ENCODE results near the gene LRBA. TPM values are rescaled to one million over a fixed set of nuclear protein-coding genes. Genes with fewer than 3 reads are reported as not detected.
A peak's percentile ranks its signal among the peaks of the same experiment; 100 is the strongest.

LRBA gene
- total and polyA plus RNA-seq, 2 of the 4 experiments (the other 2 are of a cell fraction) = 10.2 to 51.6 TPM

- Histone ChIP-seq H2AK5ac (ENCODE audit: low read depth, low read length) (no peak overlapping the region), H2BK120ac (ENCODE audit: low read depth, low read length) (peak overlapping the region; percentile 54; the same call in 1 of the 2 replicates), H2AFZ (replicated peaks; ENCODE audit: low read length, poor library complexity) (no peak overlapping the region), H3K56ac (ENCODE audit: extremely low read depth, insufficient read depth, low read length) (no peak overlapping the region), H3K14ac (replicated peaks; ENCODE audit: low read depth, low read length) (no peak overlapping the region), H3K18ac (ENCODE audit: low read depth, low read length) (no peak overlapping the region; the same call in 1 of the 2 replicates), H4K91ac (ENCODE audit: insufficient read depth, low read depth, low read length) (no peak overlapping the region), H3K4me2 (ENCODE audit: low read depth, low read length) (no peak overlapping the region), H2BK15ac (ENCODE audit: low read depth, low read length) (no peak overlapping the region), H3K9ac (ENCODE audit: low read depth, low read length) (no peak overlapping the region), H3K27me3 (ENCODE audit: control insufficient read depth, insufficient read depth, low read length) (no peaks in the 10 kb centered on the region), H2AK9ac (replicated peaks; ENCODE audit: low read depth, low read length, poor library complexity) (no peak overlapping the region), H4K8ac (ENCODE audit: low read depth in 2 of 2, low read length in 2 of 2) (0 out of 4 replicates have a peak overlapping the region, but pooled peaks of 1 of the 2 experiments have one; percentile 35), H3K23ac (ENCODE audit: low read depth, low read length) (no peak overlapping the region), H3K9me1 (ENCODE audit: insufficient read depth, low read length) (peaks cover 5% of the 10 kb centered on the region), H3K27ac (ENCODE audit: insufficient read depth, low read length) (no peak overlapping the region), H3K4me1 (ENCODE audit: control insufficient read depth, insufficient read depth, low read length) (peaks cover 6% of the 10 kb centered on the region), H3K4me3 (ENCODE audit: insufficient read depth, low read depth, low read length) (no peak overlapping the region), H3K9me3 (ENCODE audit: control insufficient read depth, insufficient read depth, low read length) (no peaks in the 10 kb centered on the region), H4K5ac (ENCODE audit: low read depth, low read length) (no peak overlapping the region), H4K20me1 (ENCODE audit: insufficient read depth, low read length) (no peaks in the 10 kb centered on the region), H3K79me1 (ENCODE audit: low read depth in 1 of 2, low read length in 2 of 2) (no peaks in the 10 kb centered on the region; a peak in 1 of 4 replicates), H3K4ac (ENCODE audit: low read depth, low read length) (no peak overlapping the region), H2BK20ac (ENCODE audit: low read depth, low read length) (0 out of 2 replicates have a peak overlapping the region, but pooled peaks have one; percentile 27), H3K36me3 (ENCODE audit: control insufficient read depth, insufficient read depth, low read length) (no peaks in the 10 kb centered on the region), H2BK5ac (ENCODE audit: low read depth, low read length, poor library complexity, severe bottlenecking) (peak overlapping the region; percentile 46)
- no TSS peak for BruUV-seq (replicated peaks)
- DNase-seq (peak; percentile 68), ATAC-seq (ENCODE audit: low read depth) (peak; percentile 76)
- CTCF ChIA-PET = no interaction called here
- in situ Hi-C loops (cut with MboI; ENCODE audit: low sequenced_read_pairs) (no loop called here), intact Hi-C loops (cut with micrococcal nuclease) (no loop called here), dilution Hi-C loops (cut with HindIII; ENCODE audit: low sequenced_read_pairs, unreplicated experiment) (no loop called here)
- TF ChIP-seq RCOR1 (IDR thresholded peaks at IDR 0.05; ENCODE audit: insufficient replicate concordance, low read length) (no peak), MAZ (IDR thresholded peaks at IDR 0.05; ENCODE audit: borderline replicate concordance, low read depth, low read length) (no peak), CHD1 (IDR thresholded peaks at IDR 0.05; ENCODE audit: low read depth, low read length) (no peak), CEBPB (IDR thresholded peaks at IDR 0.05; ENCODE audit: low read depth, low read length) (peak; percentile 70), MAFK (IDR thresholded peaks at IDR 0.05; ENCODE audit: low read depth, low read length) (peak; percentile 28; the same call in 1 of the 2 replicates)
- POLR2A ChIA-PET (ENCODE audit: unreplicated experiment) = no interaction called here
- WGBS, 2 experiments (ENCODE audit: extremely low coverage in 2 of 2, insufficient read length in 1 of 2) = no CpG with 5 or more reads among the region's 4 CpGs
Observed at GRCh38 chr4:150310159-150310895, 704.8 kb downstream of the LRBA start.
